ENCODE measurements around the gene ZNF529.
"Not testable (repeated sequence)": the region's sequence is repeated elsewhere in the genome, so short reads cannot be mapped to it uniquely, and the experiment has no call there.

Gene ZNF529

DNA sequence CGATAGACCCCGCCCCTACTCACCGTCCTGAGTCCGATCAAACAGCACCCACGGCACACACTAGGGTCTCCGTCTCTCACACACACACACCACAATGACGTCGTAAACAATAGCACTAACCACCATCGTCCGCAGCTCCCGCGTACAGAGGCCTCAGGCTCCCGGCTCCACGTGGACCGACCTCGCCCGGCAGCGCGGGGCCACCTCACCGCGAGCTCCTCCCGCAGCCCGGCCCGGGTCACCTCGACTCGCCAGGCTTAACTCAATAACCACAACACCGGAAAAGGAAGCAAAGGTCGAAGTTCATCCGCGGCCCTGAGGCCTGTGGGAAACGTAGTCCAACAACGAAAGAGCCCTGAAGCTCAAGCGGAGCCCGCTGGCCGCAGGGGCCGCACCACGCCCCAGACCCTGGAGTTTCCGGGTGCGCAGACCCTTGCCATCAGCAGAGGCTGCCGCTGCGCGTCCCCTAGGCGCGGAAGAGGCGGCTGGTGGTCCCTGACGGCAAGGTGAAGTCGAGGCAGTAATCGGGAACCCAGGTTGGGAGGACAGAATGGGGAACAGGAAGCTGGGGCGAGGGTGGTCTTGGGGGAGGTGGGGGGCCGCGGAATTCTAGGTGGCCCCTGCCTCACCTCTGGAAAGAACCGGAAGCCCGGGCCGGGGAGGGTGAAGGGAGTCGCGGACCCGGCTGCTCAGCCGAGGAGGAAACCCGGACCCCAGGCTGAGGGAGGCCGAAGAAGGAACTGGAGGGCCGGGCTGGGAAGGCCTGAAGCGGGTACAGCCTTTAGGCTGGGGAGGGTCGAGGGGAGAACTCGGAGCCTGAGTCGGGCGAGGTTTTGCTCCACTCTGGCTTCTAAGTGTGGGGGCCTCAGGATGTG, at the start of gene ZNF529:
Gene ZNF529, minus strand, starts transcription at position 273 of the 875 bp plus-strand sequence. CDS start 946 bp downstream, outside the sequence.
- peak; percentile 89 to 90 for DNase-seq

DNA sequence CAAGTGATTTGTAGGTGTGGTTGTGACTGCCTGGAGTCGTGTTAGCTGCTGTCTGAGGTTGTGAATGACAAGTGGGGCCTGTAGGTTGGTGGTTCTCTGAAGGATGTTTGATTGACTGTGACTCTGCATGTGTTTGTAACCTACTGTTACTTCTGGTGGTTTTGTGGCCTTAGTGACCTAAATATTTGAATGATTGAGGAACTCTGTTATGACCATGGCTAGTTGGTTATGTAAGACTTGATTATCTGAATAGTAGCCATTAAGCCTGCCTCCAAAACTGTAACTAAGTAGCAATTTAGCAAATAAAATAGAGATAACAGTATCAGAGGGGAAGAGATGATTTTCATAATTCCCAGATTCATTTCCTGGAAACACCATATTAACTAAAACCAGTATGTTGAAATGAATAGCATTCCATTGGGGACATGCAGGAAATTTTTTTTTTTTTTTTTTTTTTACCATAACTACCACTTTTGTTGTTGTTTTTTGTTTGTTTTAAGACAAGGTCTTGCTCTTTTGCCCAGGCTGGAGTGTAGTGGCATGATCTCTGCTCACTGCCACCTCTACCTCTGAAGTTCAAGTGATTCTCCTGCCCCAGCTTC, 32.9 kb upstream of the ZNF529 start:
- no peak for DNase-seq

DNA sequence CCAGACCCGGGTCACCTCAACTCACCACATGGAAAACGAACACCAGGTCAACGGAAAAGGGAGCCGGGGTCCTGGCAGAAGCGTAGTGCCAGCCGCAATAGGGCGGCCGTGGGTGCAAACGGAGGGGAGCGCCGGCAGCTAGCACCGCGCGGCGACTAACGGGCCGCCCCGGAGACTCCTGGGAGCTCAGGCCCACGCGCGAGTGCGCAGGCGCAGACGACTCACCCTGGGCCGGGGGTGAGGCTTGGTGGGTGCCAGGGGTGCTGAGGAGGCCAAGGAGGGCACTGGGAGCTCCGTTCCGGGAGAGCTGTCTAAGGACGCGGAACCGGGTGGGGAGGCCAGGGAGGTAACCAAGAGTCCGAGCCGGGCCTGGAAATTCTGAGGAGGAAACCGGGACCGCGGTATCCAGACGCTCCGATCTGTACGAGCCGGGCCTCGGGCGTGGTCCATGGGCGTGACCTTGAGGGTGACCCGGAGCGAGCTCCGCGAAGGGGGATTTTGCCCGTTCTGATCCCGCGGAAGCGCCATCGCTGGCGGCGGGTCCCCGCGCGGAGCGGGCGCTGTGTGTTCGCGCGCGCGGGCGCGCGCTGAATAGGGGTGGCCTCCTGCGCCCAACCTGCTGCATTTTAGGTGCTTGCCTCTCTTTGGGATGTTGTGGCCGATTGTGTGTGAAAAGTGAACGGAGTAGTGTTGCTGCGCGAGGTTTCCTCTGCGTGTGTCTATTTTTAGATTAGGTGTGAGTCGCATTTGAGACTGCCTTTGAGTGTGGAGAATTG, 32.2 kb upstream of the ZNF529 start, which contains the start of gene ZNF382:
Gene ZNF382, plus strand, starts transcription at position 213 of the 776 bp plus-strand sequence. CDS start 4,602 bp downstream, outside the sequence.
- peak; percentile 89 to 90 for DNase-seq

DNA sequence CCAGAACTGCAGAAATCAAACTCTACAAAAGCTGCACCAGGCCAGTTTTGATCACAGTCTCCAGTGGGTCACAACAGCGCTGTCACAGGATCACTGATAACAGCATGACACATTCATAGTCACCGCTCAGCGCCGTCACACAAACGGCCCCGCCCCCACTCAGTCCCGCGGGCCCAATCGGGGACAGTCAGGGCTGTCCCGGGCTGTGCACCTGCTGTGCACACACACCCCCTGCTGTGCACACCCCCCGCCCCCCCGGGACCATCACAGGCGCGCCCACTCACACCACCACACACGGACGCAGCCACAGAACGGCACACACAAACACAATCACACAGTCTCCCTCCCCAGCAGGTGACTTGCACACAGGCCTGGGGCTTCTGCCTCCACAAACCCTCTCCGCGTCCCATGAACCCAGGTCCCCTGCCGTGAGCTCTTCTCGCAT, 31.6 kb upstream of the ZNF529 start:
- peak; percentile 91 to 92 for DNase-seq

DNA sequence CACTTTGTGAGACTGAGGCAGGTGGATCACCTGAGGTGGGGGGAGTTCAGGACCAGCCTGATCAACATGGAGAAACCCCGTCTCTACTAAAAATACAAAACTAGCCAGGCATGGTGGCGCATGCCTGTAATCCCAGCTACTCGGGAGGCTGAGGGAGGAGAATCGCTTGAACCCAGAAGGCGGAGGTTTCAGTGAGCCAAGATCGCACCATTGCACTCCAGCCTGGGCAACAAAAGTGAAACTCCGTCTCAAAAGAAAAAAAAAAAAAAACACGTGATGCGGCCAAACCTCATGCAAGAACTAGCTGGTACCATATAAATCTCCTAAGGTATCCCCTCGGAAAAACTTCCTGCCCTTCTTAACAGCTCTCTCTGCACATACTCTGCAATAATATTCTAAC, 29.6 kb upstream of the ZNF529 start:
- DNase-seq, result not testable (repeated sequence)

DNA sequence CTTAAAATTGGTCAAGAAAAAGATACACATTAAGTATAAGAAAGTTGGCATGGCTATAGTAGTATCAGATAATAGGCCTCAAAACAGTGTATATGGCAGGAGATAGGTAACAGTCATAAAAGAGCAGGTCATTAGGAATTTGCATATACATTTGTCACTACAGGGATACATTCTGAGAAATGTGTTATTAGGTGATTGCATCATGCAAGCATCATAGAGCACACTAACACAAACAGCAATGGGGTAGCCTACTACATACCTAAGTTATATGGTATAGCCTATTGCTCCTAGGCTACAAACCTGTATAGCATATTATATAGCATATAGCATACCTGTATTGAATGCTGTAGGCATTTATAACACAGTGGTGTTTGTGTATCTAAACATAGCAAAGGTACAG, 6.2 kb upstream of the ZNF529 start:
- no peak for DNase-seq

DNA sequence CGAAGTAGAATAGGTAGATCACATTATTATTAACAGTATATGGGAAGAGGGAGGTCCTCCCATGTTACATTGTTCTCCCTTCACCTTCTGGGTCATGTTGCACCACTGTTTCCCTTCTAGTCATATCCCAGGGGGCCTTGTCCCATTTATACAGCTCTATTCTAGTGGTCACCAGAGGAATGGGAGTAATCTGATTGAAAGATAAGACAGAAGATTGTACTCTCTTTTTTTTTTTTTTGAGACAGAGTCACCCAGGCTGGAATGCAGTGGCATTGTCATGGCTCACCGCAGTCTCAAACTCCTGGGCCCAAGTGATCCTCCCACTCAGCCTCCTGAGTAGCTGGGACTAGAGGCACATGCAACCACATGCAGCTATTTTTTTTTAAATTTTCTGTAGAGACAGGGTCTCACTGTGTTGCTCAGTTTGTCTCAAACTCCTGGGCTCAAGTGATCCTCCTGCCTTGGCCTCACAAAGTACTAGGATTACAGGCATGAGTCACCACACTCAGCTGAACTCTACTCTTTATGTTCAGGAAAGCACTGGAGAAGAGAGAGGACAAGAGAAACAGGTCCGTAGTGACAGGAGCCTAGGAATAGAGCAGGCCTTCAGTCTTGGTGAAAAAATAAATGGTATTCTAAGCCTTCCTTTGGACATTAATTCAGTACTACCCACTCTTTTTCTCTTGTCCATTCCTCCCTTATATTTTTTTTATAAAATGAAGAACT, 4.3 kb upstream of the ZNF529 start:
- DNase-seq, result no peak

DNA sequence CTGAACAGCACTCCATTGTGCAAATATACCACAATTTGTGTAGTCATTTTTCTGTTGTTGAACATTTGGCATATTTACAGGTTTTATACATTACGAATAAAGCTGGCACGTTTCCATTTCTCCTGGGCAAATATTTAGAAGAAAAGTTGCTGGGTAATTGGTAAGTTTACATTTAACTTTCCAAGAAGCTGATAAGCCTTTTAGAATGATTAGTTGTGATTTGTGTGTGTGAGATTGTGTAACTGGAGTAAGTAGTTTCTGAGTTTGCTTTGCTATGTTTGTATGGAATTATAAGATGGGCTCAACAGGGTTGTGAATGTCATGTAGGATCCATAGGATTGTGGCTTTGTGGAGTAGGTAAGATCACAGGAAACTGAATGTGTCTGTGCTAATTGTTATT, 1.6 kb upstream of the ZNF529 start:
- DNase-seq, result no peak

DNA sequence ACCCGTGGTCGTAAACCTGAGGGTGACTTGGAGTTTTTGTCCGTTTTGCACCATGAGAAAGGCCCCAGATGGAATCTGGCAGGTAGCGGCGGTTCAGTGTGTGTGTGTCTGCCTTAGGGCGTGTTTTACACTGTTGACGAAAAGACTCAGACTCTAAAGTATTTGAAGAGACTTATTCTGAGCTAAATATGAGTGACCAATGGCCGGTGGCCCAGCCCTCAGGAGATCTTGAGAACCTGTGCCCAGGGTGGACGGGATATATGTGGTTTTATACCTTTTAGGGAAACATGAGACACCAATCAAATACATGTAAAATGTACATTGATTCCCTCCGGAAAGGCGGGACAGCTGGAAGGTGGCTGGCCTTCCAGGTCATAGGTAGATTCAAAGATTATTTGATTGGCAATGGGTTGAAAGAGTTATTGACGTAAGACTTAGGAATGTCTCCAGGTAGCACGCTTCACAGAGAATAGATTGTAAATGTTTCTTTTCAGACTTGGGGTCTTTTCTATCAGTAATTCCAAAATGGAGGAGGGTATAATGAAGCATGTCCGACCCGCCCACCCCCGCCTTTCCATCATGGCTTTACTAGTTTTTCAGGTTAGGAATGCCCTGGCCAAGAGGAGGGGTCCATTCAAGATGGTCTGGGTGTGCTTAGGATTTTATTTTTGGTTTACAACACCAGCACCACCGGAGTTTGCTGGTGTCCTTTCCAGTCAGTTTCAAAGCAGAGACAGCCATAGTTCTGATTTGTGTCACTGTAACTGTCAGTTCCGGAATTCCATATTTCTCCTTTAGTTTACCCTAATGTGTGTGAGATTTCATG, 1.0 kb upstream of the ZNF529 start:
- DNase-seq, result no peak

DNA sequence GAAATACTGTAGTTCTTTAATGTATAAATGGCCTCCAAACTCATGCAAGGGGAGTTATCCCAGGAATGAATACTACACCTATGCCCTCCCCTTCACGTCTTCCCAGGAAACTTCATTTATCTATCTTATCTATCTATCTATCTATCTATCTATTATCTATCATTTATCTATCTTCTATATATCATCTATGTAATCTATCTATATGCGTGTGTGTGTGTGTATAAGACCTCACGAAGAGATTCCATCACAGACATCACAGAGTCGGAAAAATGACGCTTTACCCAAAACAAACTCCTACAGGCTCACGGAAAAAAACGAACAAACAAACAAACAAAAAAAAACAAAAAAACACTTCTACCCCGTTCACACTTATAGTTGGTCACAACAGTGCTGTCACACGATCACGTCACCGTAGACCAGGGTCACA, 486 bp downstream of the ZNF529 start:
- no peak for DNase-seq

DNA sequence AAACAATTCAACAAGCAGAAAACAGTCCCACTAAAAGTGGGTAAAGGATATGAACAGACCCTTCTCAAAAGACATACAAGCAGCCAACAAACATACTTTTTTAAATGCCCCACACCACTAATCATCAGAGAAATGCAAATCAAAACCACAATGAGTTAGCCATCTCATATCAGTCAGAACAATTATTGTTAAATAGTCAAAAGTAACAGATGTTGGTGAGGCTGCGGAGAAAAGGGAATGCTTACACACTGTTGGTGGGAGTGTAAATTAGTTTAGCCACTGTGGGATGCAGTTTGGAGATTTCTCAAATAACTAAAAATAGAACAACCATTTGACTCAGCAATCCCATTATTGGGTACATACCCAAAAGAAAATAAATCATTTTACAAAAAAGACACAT, 8.7 kb downstream of the ZNF529 start:
- DNase-seq, result no peak

DNA sequence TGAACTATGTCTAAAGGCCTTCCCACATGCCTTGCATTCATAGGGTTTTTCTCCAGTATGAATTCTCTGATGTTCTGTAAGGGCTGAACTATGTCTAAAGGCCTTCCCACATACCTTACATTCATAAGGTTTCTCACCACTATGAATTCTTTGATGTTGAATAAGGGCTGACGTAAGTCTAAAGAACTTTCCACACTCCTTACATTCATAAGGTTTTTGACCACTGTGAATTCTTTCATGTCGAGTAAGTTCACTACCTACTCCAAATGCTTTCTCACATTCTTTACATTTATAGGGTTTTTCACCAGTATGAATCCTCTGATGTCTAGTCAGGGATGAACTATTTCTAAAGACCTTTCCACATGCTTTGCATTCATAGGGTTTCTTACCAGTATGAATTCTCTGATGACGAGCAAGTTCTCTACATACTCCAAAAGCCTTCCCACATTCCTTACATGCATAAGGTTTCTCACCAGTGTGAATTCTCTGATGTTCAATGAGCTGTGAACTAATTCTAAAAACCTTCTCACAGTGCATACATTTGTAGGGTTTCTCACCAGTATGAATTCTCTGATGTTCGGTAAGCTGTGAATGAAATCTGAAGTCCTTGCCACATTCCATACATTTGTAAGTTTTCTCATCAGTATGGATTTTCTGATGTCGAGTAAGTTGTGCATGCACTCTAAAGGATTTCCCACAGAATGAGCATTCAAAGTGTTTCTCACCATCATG, 25.9 kb downstream of the ZNF529 start:
- no peak for DNase-seq

DNA sequence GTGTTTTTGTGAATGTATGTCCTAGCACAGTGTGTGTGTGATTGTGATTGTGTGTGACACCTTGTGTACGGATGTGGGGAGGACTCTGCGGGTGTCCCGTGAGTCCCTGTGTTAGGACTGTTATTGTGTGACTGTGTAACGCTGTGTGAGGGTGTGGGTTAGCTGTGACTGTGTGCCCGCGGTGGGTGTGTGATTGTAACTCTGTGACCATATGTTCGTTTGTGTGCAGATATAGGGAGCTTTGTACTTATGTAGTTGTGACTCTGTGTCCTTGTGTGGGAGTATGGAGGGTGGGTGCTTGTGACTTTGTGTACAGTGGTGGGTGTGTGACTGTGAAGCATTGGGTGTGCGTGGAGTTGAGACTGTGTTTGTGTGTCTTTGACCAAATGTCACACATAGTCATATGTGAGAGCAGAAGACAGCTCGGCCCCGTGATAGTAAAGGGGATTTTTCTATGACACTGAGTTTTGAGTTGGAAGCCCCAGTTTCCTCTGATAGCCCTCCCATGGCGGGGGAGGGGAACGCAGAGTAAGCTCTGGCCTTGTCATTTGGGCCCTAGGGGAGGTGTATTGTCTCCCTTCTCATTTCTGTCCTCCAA, 44.1 kb downstream of the ZNF529 start:
- peak; percentile 43 to 46 for DNase-seq

DNA sequence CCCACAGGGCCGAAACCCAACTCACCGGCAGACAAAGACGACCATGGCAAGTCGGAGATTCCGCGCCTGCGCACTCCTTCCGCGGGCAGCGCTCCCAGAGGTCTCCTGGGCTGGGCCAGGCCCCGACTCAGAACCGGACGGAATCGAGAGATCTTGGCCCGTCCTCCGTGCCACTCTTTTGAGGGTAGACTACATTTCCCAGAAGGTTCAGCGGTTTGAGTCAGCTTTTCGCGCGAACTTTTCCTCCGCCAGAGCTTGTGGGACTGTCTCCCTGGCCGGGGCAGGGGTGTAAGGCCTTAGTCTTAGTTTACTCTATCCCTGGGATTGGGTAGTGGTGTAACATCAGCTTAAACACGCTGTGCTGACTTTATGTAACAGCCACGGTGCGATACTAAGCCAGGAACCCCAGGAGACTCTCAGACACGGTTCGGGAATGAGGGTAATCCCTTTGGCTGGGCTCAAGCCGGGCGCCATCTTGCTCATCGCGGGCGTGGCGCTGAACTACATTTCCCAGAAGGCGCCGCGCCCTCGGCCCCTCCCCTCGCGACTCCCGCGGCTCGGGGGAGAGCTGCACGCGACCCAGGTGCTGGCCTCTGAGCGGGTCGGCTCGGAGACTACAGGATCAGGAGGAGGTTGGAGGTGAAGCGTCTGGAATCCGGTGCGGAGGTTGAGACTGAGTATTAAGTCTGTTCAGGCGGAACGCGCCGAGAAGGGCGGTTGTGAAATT, 44.7 kb downstream of the ZNF529 start, which contains the start of gene ZNF260:
Gene ZNF260, minus strand, starts transcription at position 78 of the 727 bp plus-strand sequence. CDS start 13,033 bp downstream, outside the sequence.
- DNase-seq, result peak; percentile 95

DNA sequence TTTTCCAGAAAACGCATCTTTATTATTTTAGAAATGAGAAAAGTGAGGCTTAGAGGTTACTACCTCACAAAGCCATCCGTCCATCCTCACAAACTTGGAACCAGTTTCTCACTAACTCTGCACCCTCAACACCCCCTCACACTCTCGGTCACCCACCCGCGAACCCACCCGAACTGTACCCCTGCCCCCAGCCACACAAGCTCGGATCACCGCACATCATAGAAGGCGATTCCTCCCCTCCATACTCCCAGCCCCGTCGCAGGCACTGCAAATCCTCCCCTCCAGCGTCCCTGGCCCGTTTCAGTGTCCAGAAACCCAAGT, 45.3 kb downstream of the ZNF529 start:
- DNase-seq, result no peak

DNA sequence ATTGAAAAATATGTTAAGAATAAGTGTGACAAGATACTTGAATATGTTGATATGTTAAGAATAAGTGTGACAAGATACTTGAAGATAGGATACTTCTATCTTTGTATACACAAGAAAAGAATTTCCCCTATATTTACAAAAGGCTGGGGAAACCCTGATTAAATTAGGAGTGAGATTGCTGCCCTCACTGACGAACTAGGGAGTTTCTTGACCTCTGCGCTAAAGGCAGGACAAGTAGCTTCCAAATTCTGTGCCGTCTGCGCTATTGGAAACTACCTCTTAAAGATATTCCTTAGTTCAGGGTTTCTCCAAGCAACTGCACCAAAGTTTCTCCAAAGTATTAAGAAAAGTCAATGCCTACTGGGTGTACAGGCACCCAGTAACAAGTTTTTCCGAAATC, 45.8 kb downstream of the ZNF529 start:
- no peak for DNase-seq

DNA sequence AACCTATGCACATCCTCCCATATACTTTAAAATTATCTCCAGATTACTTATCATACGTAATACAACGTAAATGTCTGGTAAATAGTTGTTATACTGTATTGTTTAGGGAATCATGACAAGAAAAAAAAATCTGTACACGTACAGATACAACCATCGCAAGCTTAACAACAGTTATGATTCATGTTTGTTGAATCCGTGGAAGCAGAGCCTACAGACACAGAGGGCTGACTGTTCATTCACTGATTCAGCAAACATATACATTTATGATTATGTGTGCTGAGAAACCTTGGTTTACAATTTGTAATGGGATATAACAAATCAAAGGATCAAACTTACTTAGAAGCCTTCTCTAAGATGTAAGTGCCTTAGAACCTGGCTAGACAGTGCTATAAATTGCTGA, 46.5 kb downstream of the ZNF529 start:
- DNase-seq, result no peak

DNA sequence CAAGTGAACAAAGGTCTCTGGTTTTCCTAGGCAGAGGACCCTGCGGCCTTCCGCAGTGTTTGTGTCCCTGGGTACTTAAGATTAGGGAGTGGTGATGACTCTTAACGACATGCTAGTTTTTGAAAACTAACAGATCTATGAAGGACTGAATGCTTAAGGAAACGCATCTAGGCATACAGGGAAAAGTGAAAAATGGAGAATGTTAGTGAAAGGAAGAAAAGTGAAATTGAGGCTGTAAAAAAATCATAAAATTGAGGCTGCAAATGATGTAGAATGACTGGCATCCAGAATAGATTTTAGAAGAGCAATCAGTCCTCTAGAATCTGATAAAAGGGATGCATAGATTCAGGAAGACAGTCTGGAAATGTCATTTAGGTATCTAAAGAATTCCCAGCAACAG, 48.5 kb downstream of the ZNF529 start:
- no peak for DNase-seq

DNA sequence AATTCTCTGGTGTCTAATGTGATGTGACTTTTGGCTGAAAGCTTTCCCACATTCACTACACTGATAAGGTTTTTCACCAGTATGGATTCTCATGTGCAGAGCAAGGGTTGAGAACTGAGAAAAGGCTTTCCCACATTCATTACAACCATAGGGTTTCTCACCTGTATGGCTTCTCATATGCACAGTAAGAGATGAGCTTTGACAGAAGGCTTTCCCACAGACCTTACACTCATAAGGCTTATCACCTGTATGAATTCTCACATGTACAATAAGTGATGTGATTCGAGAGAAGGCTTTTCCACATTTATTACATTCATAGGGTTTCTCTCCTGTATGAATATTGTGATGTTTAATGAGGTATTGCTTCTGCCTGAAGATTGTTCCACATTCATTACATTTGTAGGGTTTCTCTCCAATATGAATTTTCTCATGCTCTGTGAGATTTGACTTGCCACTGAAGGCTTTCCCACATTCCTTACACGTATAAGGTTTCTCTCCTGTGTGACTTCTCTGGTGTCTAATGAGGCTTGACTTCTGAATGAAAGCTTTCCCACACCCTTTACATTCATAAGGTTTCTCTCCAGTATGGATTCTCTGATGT, 59.0 kb downstream of the ZNF529 start:
- DNase-seq, result no peak

Data from activated T-cell treated with anti-CD3 and anti-CD28 coated beads, Interleukin-2, amount 50 U/mL, for 48 hours (primary cell).